Measurements from ENCODE around the gene OMP. TPM values are rescaled to one million over a fixed set of nuclear protein-coding genes. Genes with fewer than 3 reads are reported as not detected.

The OMP gene
- total and polyA plus RNA-seq, 2 donors (not counting 3 experiments of a cell fraction or from before 2014, with no cell fraction given) = 0.80 TPM; not detected in 1

- no peak for TF ChIP-seq GATA2 (IDR thresholded peaks at IDR 0.05; ENCODE audit: insufficient read depth, insufficient read length, low read depth, low read length)
- TF ChIP-seq MAX (IDR thresholded peaks at IDR 0.05; ENCODE audit: insufficient read depth, insufficient read length) = no peak
- no peak for TF ChIP-seq EZH2 (IDR thresholded peaks at IDR 0.05; ENCODE audit: borderline replicate concordance, low read depth, low read length, severe bottlenecking)
- no peak for TF ChIP-seq MYC (IDR thresholded peaks at IDR 0.05; ENCODE audit: low read depth, low read length)
- no peak for TF ChIP-seq POLR2AphosphoS5 (IDR thresholded peaks at IDR 0.05; ENCODE audit: insufficient read depth, low read depth, low read length)
- no peak for TF ChIP-seq JUN (IDR thresholded peaks at IDR 0.05; ENCODE audit: borderline replicate concordance, insufficient read depth, insufficient read length, low read depth)
- TF ChIP-seq CTCF (IDR thresholded peaks at IDR 0.05; ENCODE audit: extremely low read depth in 1 of 2, insufficient read depth in 1 of 2, low read depth in 1 of 2, low read length in 2 of 2) = no peak
- no peak for TF ChIP-seq POLR2A (IDR thresholded peaks at IDR 0.05; ENCODE audit: low read depth, low read length)
- no peak for TF ChIP-seq FOS (IDR thresholded peaks at IDR 0.05; ENCODE audit: borderline replicate concordance, insufficient read depth, low read length)
- ChIA-PET POLR2A (no interaction called here), CTCF (interaction anchor here (1.4 to 2.2 kb wide), 2 partner anchors 23 to 31 kb away, joined by 4 to 6 read pairs; no protein-coding TSS in a partner anchor)
- Histone ChIP-seq H3K4me3 (replicated peaks in 1 of 3; ENCODE audit: insufficient read depth in 1 of 3, low read depth in 1 of 3, low read length in 3 of 3) (no peak overlapping the region), H3K4me1 (ENCODE audit: control insufficient read depth, extremely low read depth, insufficient read depth, low read length) (no peaks in the 10 kb centered on the region), H2AFZ (ENCODE audit: low read depth, low read length) (no peak overlapping the region), H3K27ac (ENCODE audit: insufficient read depth, low read depth, low read length) (no peak overlapping the region), H3K9me1 (replicated peaks; ENCODE audit: control insufficient read depth, extremely low read depth, insufficient read depth, low read length) (no peaks in the 10 kb centered on the region), H3K9me3 (replicated peaks; ENCODE audit: control insufficient read depth, insufficient read depth, low read length) (no peaks in the 10 kb centered on the region), H3K4me2 (ENCODE audit: insufficient read depth, low read length) (no peak overlapping the region), H3K9ac (replicated peaks; ENCODE audit: extremely low read depth, insufficient read depth, low read length) (no peak overlapping the region), H3K27me3 (ENCODE audit: control insufficient read depth in 2 of 2, insufficient read depth in 2 of 2, low read length in 2 of 2) (peaks cover 4 to 9% of the 10 kb centered on the region in 2 experiments), H3K79me2 (ENCODE audit: control insufficient read depth, insufficient read depth, low read length) (no peaks in the 10 kb centered on the region), H4K20me1 (replicated peaks; ENCODE audit: control insufficient read depth, extremely low read depth, insufficient read depth, low read length) (no peaks in the 10 kb centered on the region), H3K36me3 (ENCODE audit: control insufficient read depth in 2 of 2, extremely low read depth in 1 of 2, insufficient read depth in 2 of 2, low read length in 2 of 2) (no peaks in the 10 kb centered on the region)
- no peak for DNase-seq (ENCODE audit: low read depth, low spot score)
- intact Hi-C loops (cut with micrococcal nuclease) = no loop called here
- FAIRE-seq = no peak
- dilution Hi-C loops (cut with MboI; ENCODE audit: extremely low pct_ligation_motif_present, low sequenced_read_pairs) = no loop called here
- BruUV-seq (replicated peaks) = no TSS peak
These were observed 42.8 kb upstream of the OMP start for GRCh38 chr11:77059806-77060205.

Measured in endothelial cell of umbilical vein (primary cell).